Measurements from ENCODE around the gene GTF3C2.

- TF ChIP-seq CTCF (IDR thresholded peaks at IDR 0.05; ENCODE audit: insufficient read depth, low read depth, low read length) (no peak), EZH2 (IDR thresholded peaks at IDR 0.05; ENCODE audit: insufficient read depth, low read length) (no peak)
Measured at GRCh38 chr2:27350106-27350693, 6.4 kb downstream of the GTF3C2 start.
